Measurements from ENCODE around the gene LUZP1. TPM values are rescaled to one million over a fixed set of nuclear protein-coding genes. Genes with fewer than 3 reads are reported as not detected.

Gene LUZP1
- total and polyA plus RNA-seq, 2 experiments from 2014 or later: 45.7 to 152 TPM

DNA sequence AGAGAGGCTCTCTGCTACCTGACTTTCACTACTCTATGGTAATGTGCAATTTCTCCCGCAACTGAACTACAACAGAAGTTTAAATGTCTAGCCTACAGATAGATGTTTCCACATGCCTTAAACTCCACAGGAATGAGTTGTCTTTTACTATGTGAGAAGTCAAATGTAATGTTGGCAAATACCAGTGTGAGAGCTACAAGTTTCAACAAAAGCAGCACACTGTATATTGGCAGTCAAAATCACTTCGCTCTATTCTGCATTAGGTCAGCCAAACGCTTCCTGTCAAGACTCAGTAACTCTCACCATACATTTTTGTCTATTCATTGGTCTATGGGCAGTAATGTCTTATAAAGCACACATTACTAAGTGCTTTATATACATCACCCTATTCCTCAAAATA, 41.9 kb downstream of the LUZP1 start:
- ATAC-seq (no peak), DNase-seq (ENCODE audit: low spot score) (no peak)
- no peak overlapping the region for H3K4me3 Mint-ChIP-seq
- H3K27ac ChIP-seq (ENCODE audit: low read depth): peak overlapping the region; percentile 41; the same call in 1 of the 2 replicates
- peaks cover 37% of the 10 kb centered on the region for H4K20me1 ChIP-seq (replicated peaks; ENCODE audit: insufficient read depth)
- H3K9me2 ChIP-seq (ENCODE audit: insufficient read depth): no peaks in the 10 kb centered on the region
- H3K27ac Mint-ChIP-seq: peak overlapping the region; percentile 21; the same call in 1 of the 2 replicates
- H3K36me3 Mint-ChIP-seq (ENCODE audit: low read depth): no peaks in the 10 kb centered on the region
- H3K27me3 Mint-ChIP-seq (ENCODE audit: insufficient read depth, low read depth, poor library complexity): peaks cover 3% of the 10 kb centered on the region
- H3K4me2 ChIP-seq: no peak overlapping the region
- no peaks in the 10 kb centered on the region for H3K36me3 ChIP-seq (ENCODE audit: insufficient read depth)
- no peaks in the 10 kb centered on the region for H3F3A ChIP-seq (replicated peaks; ENCODE audit: low read depth)
- H3K79me2 ChIP-seq (replicated peaks; ENCODE audit: insufficient read depth): peaks cover 99% of the 10 kb centered on the region
- H2AFZ ChIP-seq: no peak overlapping the region
- H3K4me1 Mint-ChIP-seq: peaks cover 44% of the 10 kb centered on the region
- no peaks in the 10 kb centered on the region; the same call in 2 of the 3 replicates for H3K9me3 Mint-ChIP-seq
- H3K4me1 ChIP-seq (ENCODE audit: insufficient read depth): peaks cover 28% of the 10 kb centered on the region
- no peak overlapping the region for H3K4me3 ChIP-seq
- H3K27me3 ChIP-seq (ENCODE audit: insufficient read depth): no peaks in the 10 kb centered on the region
- TF ChIP-seq ETS1 (IDR thresholded peaks at IDR 0.05) (no peak), JUNB (IDR thresholded peaks at IDR 0.05; ENCODE audit: unreplicated experiment) (no peak), ZNF462 (CRISPR knock-in tag; IDR thresholded peaks at IDR 0.05) (no peak), EZH2 (IDR thresholded peaks at IDR 0.05; ENCODE audit: low read depth, unreplicated experiment) (no peak), STAT1 (IDR thresholded peaks at IDR 0.05; ENCODE audit: unreplicated experiment) (no peak), EZH2phosphoT487 (IDR thresholded peaks at IDR 0.05; ENCODE audit: unreplicated experiment) (no peak), POLR2AphosphoS5 (IDR thresholded peaks at IDR 0.05; ENCODE audit: low read depth) (no peak), ZNF114 (CRISPR knock-in tag; IDR thresholded peaks at IDR 0.05) (no peak), NANOG (IDR thresholded peaks at IDR 0.05; ENCODE audit: borderline replicate concordance) (no peak), CREB1 (CRISPR knock-in tag; IDR thresholded peaks at IDR 0.05; ENCODE audit: low read depth) (no peak), CTCF (conservative IDR thresholded peaks at IDR 0.05; ENCODE audit: low read depth in 2 of 2) (no peak), ZNF331 (CRISPR knock-in tag; IDR thresholded peaks at IDR 0.05; ENCODE audit: low read depth) (no peak)
- TF ChIP-seq, protein P1, sequence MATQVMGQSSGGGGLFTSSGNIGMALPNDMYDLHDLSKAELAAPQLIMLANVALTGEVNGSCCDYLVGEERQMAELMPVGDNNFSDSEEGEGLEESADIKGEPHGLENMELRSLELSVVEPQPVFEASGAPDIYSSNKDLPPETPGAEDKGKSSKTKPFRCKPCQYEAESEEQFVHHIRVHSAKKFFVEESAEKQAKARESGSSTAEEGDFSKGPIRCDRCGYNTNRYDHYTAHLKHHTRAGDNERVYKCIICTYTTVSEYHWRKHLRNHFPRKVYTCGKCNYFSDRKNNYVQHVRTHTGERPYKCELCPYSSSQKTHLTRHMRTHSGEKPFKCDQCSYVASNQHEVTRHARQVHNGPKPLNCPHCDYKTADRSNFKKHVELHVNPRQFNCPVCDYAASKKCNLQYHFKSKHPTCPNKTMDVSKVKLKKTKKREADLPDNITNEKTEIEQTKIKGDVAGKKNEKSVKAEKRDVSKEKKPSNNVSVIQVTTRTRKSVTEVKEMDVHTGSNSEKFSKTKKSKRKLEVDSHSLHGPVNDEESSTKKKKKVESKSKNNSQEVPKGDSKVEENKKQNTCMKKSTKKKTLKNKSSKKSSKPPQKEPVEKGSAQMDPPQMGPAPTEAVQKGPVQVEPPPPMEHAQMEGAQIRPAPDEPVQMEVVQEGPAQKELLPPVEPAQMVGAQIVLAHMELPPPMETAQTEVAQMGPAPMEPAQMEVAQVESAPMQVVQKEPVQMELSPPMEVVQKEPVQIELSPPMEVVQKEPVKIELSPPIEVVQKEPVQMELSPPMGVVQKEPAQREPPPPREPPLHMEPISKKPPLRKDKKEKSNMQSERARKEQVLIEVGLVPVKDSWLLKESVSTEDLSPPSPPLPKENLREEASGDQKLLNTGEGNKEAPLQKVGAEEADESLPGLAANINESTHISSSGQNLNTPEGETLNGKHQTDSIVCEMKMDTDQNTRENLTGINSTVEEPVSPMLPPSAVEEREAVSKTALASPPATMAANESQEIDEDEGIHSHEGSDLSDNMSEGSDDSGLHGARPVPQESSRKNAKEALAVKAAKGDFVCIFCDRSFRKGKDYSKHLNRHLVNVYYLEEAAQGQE (IDR thresholded peaks at IDR 0.05; ENCODE audit: unreplicated experiment): no peak

All from GM23338 (cell line).